OCI-M2 (cell line): ENCODE measurements around the gene MRPL2.

ENCODE experiments used
- DNase-seq: peaks from one replicate; lab custom pipeline; 2025; ENCODE audit not compliant: unreplicated experiment; lab: John Stamatoyannopoulos, UW

MRPL2 gene

DNA sequence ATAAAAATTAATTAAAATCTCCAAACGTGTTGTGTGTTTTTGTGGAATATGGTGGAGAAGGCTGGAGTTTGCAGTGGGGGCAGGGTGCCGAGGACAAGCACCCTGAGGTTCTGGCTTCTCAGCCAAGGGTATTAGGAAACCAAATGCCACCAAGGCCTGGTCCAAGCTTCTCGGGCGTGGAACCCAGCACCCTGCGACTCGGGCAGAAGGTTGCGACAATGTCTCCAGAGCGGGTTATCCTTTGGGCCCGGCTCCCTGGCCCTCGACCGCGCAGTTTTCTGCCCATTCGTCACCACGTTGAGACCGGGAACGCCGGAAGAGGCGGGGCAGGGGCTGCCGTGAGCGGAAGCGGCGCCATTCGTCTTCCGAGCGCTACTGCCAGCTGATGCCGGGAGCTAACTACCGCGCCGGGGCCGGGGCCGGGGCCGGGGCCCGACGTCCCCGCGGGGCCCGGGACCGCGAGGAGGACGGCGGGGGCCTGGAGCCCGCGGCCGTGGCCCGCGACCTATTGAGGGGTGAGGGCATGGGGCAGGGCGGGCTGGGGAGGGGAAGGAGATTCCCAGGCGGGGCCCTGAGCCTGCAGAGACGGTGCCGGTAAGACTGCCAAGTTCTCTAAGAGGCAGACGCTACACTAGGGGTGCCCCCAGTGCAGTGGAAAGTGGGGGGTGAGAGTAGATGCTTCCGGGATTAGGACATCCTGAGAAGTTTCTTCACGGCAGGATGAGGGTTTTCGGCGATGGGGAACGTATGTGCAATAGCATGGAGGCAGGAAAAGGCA lies 37.8 kb downstream of the MRPL2 start, which contains the start of gene RRP36:
Gene RRP36 (plus strand): TSS at position 354 of the 778 bp plus-strand sequence. CDS start 32 bp downstream, at position 386.
- DNase-seq, result no peak

DNA sequence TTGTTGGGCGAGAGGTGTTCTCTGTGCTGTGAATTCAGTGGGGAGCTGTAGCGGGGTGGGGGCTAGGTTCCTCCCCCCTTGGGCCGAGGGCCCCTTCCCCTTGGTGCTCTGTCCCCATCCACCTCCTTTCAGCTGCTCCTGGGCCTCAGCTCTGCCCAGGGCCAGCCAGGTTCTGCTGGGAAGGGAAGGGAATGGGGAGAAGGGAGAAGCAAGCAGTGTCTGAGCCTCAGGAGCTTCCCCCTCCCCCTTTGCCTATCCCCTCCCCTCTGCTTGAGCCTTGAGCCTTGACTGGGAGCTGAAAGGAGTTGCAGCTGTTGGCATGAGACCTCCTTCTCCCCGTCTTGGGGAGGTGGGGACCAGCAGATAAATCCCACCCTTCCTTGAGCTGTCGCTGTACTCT lies 38.4 kb downstream of the MRPL2 start:
- no peak for DNase-seq

DNA sequence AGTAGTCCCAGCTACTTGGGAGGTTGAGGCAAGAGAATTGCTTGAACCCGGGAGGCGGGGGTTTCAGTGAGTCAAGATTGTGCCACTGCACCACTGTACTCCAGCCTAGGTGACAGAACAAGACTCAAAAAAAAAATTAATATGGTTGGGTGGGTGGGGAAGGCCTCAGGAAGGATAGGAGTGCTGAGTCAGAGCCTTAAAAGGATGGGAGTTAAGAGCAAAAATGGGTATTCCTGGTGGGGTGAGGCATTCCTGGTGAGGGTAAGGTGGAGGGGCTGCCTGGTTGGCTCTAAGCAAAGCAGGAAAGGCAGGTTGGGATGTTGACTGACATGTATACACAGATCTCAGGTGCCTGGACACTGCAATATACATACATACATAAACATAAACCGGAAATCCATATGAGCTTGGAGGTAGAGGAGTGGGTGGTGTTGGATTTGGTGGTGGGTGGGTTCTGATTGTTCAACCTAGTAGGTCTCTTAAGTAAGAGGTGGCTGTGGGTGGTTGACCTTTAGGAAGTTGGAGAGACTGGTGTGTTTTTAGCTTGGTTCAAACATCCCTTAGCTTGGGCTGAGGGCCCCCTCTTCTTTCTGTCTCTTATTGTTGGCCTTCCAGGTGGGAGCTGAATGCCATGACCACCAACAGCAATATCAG lies 39.1 kb downstream of the MRPL2 start:
- DNase-seq, result no peak

DNA sequence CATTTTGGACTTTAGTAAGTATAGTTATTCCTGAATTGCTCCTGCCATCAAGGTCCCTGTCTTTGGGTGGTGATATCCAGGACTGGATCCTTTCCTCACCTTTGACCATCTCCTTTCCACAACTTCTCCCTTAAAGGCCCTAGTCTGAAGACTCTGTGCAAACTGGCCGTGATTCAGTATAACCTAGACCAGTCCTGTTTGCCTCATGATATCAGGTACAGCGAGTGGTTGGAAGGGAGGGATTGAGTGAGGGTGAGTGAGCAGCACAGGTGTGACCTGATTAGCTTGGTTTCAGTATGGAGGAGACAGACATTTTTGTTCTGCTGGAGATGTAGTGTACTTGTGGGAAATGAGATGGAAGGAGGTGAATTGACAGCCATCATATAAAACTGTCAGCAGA lies 40.1 kb downstream of the MRPL2 start:
- DNase-seq, result no peak

DNA sequence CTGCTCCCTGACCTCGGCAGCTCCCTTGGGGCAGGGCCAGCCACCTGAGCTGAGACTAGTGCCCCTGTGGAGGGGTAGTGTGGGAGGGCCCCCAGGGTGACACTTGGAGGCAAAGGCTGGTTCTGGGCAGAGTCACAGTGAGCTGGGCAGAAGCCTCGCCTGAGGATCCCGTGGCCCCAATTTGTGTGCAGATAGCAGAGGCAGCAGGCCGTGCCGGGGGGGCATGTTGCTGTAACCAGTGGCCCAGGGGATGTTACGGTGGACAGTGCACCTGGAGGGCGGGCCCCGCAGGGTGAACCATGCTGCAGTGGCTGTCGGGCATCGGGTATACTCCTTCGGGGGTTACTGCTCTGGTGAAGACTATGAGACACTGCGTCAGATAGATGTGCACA lies 42.3 kb downstream of the MRPL2 start:
- DNase-seq, result no peak

DNA sequence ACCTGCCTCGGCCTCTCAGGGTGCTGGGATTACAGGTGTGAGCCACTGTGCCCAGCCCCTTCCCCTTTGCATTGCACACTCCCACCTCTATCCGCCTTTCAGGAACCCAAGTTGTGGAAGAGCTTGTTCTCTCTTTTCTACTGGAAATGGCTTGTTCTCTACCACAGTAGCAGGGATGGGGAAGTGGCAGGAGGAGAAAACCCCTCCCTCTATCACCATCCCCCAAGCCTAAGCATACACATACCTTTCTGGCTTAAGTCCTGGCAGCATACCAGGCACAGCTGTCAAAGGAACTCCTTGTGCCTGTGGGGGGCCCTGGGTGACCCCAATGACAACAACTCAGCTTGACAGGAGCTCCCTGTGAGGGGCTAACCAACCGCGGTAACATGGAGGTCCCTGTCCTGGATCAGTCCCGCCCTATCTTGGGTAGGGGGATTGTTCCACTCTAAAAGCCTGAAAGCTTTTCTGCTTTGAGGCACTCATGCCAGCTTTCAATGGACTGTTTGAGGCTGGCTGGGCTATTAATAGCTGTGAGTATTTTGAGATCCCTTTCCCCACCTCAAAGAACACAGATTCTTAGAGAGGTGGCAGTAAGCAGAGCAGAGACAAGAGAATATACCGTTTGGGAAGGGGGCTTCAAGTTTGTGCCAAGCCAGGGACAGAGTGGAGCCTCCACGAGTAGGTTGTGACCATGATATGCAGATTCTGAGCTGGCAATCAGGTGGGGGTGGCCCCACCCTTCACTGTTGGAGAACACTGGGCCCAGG lies 42.9 kb downstream of the MRPL2 start:
- DNase-seq, result no peak

DNA sequence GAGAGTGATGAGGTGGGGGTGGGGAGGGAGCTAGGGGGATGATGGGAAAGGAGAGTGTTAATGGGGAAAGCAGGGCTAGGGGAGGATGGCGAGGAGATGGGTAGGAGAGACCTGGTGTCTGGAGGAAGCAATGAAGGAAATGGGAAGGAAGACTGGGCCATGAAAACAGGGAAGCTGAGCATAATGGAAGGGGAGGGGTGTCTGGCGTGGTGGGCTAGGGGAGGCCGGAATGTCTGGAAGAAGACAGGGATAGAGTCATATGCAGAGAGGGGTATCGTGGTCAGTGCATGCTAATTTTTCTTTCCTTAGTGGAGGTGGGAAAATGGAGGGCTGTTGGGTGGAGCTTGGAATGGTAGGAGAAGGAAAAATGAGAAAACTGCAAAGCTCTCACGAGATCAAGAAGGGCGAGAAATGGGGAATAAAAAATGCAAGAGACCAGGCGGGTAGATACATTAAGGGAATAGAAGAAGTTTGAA lies 44.8 kb downstream of the MRPL2 start:
- DNase-seq, result no peak

DNA sequence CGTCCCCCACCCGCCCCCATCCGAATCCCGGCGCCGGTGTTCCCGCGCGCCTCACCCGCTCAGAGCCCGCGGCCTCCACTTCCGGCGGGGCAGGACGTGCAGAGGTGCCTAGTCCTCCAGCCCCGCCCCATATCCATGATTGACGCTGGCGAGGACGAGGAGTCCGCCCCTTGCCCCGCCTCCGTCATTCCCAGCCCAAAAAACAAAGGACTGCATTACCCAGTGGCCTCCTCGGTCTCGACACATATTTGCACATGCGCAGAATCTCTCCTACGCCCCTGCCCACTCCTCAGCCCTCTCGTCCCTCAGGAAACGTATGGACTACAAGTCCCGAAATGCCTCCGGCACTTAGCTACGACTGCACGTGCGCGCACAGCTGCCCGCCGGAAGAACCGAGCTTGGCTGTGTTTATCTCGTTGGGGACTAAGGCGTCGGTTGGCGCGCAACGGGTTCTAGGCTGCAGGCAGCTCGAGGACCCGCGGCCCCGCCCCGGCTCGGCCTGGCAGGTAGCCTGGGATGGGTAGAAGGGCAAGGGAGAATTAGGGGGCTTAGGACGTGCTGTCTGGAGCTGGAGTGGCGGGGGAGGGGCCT lies 45.3 kb downstream of the MRPL2 start, which contains the start of the genes KLHDC3 and MEA1:
Gene KLHDC3 (plus strand): TSS at position 407 of the 591 bp plus-strand sequence. CDS start 2,944 bp downstream, outside the sequence.
Gene MEA1 (minus strand): TSS at position 104 of the 591 bp plus-strand sequence. CDS start 133 bp downstream, outside the sequence.
- DNase-seq, result peak; percentile 96

DNA sequence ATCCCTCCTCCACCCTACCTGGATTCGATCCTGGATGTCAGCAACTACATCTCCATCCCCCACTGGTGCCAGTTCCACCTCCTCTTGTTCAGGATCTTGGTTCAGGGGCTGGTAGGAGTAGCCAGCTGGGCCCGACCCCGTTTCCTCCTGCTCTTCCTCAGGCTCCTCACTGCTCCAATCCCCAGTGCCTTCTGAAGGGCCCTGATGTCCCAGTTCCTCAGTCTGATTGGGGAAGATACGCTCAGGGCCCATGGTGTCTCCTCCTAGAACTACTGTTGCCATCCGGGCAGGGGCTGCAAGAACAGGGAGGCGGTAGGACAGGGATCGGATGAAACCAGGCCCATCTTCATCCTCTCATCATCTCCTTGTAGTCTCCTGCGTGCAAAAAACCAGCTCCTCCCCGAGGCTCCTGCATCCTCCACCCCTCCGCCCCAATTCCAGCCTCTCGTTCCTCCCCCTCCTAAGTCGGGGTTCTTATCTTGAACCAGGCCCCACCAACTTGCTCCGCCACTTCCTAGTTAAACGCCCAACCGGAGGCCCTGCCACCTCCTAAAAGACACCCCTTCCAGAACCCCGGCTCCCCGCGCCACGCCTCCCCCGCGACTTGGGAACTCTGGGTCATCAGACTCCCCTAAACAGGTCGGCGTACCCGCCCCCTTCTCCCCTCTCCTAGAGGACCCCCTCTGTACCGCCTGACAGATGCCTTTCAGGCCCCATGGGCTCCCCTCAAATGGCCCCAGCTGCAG lies 46.0 kb downstream of the MRPL2 start:
- no peak for DNase-seq

DNA sequence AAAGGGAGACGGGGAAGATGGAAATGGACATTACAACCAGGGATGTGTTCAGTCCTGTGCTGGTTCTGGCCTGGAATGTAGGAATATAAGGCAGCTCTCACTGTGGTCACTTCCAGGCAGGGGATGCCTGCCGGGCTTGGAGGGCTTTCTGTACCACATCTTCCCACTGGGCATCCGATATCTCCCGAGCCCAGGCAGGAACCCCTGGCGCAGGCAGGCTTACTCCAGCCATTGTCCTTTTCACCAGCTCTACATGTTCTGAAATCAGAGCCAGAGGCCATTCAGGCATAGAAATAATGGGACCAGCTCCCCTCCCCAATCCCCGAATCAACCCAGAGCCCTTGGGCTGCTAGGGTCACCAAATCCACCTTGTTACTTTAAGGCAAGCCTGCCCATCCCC lies 46.9 kb downstream of the MRPL2 start:
- DNase-seq, result no peak

DNA sequence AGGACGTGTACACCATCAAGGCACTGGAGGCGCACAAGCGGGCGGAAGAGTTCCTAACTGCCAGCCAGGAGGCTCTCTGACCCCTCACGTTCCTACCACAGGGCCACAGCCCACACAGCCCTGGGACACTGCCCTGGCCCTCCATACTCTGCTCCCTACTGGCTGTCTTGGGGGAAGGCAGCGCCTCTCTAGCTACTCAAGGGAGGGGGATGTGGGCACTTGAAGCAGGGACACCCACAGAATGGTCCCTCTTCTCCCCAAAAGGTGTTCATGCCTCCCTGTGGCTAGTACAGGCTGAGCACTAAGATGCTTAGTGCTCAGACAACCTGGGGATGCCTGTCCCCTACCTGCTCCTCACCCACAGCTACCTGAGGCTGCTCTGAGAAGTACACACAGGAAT lies 48.0 kb downstream of the MRPL2 start:
- no peak for DNase-seq

DNA sequence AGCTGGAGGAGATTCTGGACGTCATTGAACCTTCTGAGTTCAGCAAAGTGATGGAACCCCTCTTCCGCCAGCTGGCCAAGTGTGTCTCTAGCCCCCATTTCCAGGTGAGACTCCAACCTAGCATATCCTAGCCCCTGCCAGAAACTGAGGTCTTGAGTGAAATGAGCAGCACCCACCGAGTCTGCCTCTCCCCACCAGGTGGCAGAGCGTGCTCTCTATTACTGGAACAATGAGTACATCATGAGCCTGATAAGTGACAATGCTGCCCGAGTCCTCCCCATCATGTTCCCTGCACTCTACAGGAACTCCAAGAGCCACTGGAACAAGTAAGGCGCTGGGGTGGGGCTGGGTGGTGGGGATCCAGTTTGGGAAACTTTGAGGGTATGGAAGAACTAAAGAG lies 50.1 kb downstream of the MRPL2 start:
- no peak for DNase-seq

DNA sequence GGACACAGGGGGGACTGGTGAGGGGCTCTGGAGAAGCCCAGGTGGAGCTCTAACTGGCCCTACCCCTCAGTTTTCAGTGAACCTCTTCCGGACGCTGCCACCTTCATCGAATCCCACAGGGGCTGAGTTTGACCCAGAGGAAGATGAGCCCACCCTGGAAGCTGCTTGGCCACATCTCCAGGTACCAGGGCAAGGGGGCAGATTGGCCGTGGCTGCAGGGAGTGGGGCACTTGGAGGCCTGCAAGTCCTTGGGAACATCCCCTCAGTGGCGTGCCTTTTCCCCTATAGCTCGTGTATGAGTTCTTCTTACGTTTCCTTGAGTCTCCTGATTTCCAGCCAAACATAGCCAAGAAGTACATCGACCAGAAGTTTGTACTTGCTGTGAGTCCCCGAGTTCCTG lies 52.1 kb downstream of the MRPL2 start:
- no peak for DNase-seq

DNA sequence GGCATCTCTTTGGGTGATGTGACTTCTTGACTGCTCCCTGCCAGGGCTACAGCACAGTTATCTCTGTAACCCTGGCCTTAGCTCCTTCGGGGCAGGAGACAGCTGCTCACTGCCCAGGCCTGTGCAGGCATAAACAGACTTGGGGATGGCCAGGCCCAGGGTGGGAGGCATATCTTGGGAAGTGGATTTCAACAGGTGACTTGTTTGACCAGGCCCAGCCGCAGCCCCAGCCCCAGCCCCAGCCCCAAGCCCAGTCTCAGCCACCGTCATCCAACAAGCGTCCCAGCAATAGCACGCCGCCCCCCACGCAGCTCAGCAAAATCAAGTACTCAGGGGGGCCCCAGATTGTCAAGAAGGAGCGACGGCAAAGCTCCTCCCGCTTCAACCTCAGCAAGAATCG lies 53.0 kb downstream of the MRPL2 start:
- DNase-seq, result no peak

DNA sequence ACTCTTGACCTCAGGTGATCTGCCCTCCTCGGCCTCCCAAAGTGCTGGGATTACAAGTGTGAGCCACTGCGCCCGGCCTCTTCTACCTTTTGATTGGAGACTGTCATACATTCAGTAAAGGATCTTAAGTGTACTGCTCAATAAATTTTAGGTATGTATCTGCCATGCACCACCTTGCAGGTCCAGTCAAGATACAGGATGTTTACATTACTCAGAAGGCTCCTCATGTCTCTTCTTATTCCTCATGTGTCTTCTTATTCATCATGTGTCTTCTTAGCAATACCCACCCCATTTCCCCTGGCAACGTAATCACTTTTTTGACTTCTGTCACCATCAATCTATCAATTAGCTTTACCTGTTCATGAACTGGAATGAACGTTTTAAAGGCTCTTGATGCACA lies 53.4 kb downstream of the MRPL2 start:
- no peak for DNase-seq
